K562 treated with DMSO at 1 percent for 4 hours (cell line): ENCODE results near the gene PPAN. TPM values are rescaled to one million over a fixed set of nuclear protein-coding genes. Genes with fewer than 3 reads are reported as not detected.

Experiments used
- total RNA-seq: library from RNA; unstranded; fragments of 300-600 nt; gene quantifications from 2 replicates; pipeline ENCODE4 v1.2.3, GENCODE V29; 2022; ENCODE audit not compliant: insufficient read depth

Gene PPAN, protein sequence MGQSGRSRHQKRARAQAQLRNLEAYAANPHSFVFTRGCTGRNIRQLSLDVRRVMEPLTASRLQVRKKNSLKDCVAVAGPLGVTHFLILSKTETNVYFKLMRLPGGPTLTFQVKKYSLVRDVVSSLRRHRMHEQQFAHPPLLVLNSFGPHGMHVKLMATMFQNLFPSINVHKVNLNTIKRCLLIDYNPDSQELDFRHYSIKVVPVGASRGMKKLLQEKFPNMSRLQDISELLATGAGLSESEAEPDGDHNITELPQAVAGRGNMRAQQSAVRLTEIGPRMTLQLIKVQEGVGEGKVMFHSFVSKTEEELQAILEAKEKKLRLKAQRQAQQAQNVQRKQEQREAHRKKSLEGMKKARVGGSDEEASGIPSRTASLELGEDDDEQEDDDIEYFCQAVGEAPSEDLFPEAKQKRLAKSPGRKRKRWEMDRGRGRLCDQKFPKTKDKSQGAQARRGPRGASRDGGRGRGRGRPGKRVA
- total RNA-seq = 22.8 and 35.9 TPM in 2 replicates

DNA sequence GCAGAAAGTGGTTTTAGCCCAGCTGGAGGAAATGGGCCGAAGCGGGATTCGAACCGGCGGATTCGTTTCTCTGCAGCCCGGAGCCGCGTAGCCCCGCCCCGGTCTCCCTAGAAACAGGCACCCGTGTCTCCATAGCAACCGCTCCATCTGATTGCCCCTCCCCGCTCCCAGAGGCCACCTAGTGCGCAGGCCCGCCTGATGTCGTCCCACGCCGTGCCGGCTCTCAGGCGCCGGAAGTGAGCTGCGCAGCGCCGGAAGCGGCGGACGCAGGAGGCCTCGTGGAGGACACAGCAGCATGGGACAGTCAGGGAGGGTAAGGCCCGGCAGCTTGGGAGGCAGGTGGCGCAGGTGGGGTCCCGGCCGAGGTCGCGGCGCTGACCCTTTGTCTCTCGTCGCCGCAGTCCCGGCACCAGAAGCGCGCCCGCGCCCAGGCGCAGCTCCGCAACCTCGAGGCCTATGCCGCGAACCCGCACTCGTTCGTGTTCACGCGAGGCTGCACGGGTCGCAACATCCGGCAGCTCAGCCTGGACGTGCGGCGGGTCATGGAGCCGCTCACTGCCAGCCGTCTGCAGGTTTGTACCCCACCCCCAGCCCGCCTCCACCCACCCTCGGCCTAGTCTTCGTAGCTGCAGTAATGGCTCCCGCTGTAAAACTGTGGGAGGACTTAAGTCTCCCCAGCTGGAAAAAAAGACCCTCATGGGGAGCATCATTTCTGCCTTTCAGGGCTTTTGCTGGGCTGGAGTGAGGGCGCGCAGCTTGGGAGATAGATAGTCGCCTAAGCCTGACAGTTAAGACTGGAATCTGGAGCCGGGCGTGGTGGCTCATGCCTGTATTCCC is at the start of gene PPAN:
Gene PPAN (plus strand): TSS at position 263 of the 837 bp plus-strand sequence. CDS start 33 bp downstream, at position 296.

GRCh38 chr19:10085641-10086590 is 20.2 kb upstream of the PPAN start, which contains the start of gene SHFL:
Gene SHFL, plus strand, starts transcription at chr19:10086317. Its CDS starts 111 bp downstream, at chr19:10086428.

GRCh38 chr19:10111405-10111811 is 5.2 kb downstream of the PPAN start, which contains the start of gene P2RY11:
Gene P2RY11, plus strand, starts transcription at chr19:10111693. Its CDS starts 29 bp downstream, at chr19:10111722.

Other genes starting within 250 kb of the PPAN start
- gene OLFM2, start 169.8 kb upstream of the PPAN start, total RNA-seq = 1.1 TPM in 2 replicates
- gene COL5A3, start 95.9 kb upstream of the PPAN start, total RNA-seq = not detected in 2 replicates
- not detected in 2 replicates for gene RDH8, start 92.9 kb upstream of the PPAN start, total RNA-seq
- 19.4 and 25.1 TPM in 2 replicates for gene SHFL, start 20.0 kb upstream of the PPAN start, total RNA-seq
- 0.76 TPM in 1 of 2 replicates, not detected in the other for gene ANGPTL6, start 3.7 kb upstream of the PPAN start, total RNA-seq
- 10.7 and 16.4 TPM in 2 replicates for gene P2RY11, start 5.3 kb downstream of the PPAN start, total RNA-seq
- 345 and 378 TPM in 2 replicates for gene EIF3G, start 13.5 kb downstream of the PPAN start, total RNA-seq
- gene DNMT1, start 88.6 kb downstream of the PPAN start, total RNA-seq = 140 and 183 TPM in 2 replicates
- 1.7 and 1.9 TPM in 2 replicates for gene S1PR2, start 125.0 kb downstream of the PPAN start, total RNA-seq
- gene MRPL4, start 145.9 kb downstream of the PPAN start, total RNA-seq = 128 and 153 TPM in 2 replicates
- 42.4 and 49.5 TPM in 2 replicates for gene ICAM1, start 164.8 kb downstream of the PPAN start, total RNA-seq
- gene ICAM4, start 180.6 kb downstream of the PPAN start, total RNA-seq = 87.1 and 92.6 TPM in 2 replicates
- 37.0 and 39.1 TPM in 2 replicates for gene ICAM5, start 183.6 kb downstream of the PPAN start, total RNA-seq
- gene ZGLP1, start 203.5 kb downstream of the PPAN start, total RNA-seq = 6.8 and 13.6 TPM in 2 replicates
- gene FDX2, start 209.7 kb downstream of the PPAN start, total RNA-seq = 27.8 and 42.6 TPM in 2 replicates
- 60.1 and 84.3 TPM in 2 replicates for gene RAVER1, start 227.2 kb downstream of the PPAN start, total RNA-seq
- 8.1 and 15.6 TPM in 2 replicates for gene ICAM3, start 233.3 kb downstream of the PPAN start, total RNA-seq